Astrocyte of the spinal cord (primary cell): ENCODE measurements around the gene HOXC4.
"Not testable (repeated sequence)": the region's sequence is repeated elsewhere in the genome, so short reads cannot be mapped to it uniquely, and the experiment has no call there.

Experiments used
- DNase-seq: peaks from one replicate; pipeline ENCODE4 v3.0.0; 2011; ENCODE audit warnings: low read depth, low spot score
- H3K4me3 ChIP-seq: 2 replicates; pipeline ENCODE4 v1.5.1; 2011; ENCODE audit warnings: low read depth, mild to moderate bottlenecking, low read length, moderate library complexity
- in situ Hi-C: cut with HindIII; loops from 2 replicates; pipeline ENCODE4 v1.10.0; 2017; ENCODE audit warnings: low sequenced_read_pairs
- TF ChIP-seq, protein P1 (sequence below): IDR thresholded peaks from 2 replicates; pipeline ENCODE4 v1.5.1; 2012; ENCODE audit warnings: low read depth, mild to moderate bottlenecking, low read length, inconsistent platforms

Gene HOXC4

DNA sequence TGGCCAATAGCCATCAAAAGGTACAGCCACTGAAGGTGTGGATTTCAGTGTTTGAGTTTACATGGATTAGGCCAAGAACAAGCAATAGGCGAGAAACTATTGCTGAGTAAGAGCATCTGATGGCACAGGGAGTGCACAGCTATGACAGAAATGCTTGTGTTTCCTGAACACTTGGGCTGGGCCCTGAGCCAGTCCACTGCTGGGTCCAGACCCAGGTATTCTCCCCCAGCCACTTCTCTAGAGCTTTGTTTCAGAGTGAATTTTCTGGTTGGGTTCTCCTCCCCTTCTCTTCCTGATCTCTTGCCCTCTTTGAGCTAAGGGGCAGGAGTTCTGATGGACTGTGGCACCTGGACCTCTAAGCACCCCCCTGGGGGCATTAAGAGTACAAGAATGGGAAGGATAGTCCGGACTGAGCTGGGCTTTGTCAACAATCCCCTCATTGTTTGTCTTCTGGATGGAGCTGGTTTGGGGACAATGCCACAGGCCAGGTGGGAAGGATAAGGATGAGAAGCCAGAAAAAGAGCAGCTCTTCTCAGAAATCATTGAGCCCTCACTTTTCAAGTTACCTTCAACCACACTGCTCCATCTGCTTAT is 12.4 kb upstream of the HOXC4 start:
- in situ Hi-C loops, result no loop called here
- TF ChIP-seq, protein P1, sequence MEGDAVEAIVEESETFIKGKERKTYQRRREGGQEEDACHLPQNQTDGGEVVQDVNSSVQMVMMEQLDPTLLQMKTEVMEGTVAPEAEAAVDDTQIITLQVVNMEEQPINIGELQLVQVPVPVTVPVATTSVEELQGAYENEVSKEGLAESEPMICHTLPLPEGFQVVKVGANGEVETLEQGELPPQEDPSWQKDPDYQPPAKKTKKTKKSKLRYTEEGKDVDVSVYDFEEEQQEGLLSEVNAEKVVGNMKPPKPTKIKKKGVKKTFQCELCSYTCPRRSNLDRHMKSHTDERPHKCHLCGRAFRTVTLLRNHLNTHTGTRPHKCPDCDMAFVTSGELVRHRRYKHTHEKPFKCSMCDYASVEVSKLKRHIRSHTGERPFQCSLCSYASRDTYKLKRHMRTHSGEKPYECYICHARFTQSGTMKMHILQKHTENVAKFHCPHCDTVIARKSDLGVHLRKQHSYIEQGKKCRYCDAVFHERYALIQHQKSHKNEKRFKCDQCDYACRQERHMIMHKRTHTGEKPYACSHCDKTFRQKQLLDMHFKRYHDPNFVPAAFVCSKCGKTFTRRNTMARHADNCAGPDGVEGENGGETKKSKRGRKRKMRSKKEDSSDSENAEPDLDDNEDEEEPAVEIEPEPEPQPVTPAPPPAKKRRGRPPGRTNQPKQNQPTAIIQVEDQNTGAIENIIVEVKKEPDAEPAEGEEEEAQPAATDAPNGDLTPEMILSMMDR, result no peak
- no peak overlapping the region for H3K4me3 ChIP-seq
- no peak for DNase-seq

DNA sequence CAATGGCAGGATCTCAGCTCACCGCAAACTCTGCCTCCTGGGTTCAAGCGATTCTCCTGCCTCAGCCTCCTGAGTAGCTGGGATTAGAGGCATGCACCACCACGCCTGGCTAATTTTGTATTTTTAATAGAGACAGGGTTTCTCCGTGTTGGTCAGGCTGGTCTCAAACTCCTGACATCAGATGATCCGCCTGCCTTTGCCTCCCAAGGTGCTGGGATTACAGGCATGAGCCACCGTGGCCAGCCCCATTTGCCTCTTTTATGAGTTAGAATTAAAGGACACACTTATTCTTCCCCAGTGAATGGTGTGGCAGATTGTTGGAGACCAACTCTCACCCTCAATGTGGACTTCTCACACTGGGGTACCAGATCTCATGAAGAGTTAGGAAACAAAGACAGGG is 11.6 kb upstream of the HOXC4 start:
- DNase-seq, H3K4me3 ChIP-seq, in situ Hi-C loops: not testable (repeated sequence)

DNA sequence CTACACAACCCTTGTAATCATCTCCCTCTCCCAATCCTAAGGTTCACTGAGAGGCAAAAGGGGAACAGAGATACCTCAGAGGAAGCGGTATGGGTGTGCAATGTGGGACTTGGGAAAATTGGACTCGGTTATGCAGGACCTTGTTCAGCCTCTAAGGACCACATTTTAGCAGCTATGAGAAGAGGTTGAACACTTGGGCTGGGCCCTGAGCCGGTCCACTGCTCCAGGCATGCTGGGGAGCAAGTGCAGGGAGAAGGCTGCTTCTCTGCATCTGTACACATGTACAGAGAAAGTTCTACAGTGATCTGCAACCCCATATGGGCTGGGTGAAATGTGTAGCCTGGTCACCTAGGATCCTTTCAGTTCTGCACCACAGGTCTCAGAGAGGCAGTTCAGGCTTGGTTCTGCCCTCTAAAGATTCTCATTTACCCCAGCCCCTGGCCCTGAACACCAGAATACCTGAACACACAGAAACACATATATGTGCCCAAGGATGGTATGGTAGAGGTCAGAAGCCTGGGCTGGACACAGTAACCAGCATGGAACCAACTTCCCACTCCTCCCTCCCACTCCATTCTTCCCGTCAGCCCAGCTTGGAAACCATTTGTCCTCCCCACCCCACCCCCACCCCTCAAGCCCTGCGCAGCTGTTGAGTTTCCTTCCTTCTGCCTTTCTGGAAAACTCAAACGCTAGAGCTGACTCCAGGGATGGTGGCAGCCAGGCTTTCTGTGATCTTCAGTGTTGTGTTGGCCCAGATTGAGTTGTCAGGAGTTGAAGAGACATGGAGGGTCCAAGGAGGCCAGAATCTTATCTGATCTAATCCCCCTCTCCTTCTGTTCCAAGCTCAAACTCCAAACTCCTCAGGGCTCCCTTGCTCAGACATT is 10.4 kb upstream of the HOXC4 start:
- H3K4me3 ChIP-seq, result no peak overlapping the region
- no peak for DNase-seq
- in situ Hi-C loops, result no loop called here
- TF ChIP-seq, protein P1, result no peak

DNA sequence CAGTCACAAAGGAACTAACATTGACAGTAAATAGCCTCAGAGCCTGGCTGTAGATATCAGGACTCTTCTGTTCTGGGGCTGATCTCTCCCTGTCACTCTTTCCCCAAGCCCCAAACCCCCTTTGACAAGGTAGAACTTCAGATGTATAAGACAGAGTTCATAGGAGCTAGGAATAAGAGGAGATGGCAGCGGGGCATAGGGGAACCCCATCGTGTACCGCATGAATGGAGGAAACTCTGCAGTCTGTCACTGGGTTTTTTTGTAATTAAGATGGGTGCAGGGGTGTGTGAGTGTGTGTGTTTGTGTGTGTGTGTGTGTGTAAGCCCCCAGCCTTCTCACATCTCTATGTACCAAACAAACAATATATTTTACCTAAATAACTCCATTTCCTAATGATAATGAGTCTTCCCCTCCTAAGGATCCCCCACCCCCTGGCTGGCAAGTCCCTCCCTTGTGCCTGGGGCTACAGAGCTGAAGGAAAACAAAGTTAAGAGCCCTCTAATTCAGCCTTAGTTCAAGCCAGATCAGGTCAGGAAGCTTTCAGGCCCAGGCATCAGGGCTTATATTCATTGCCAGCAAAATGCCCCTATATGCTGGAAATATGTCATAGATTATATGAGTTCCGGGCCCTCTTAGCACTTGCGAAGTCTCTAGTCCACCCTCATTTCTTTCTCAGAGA is 9.1 kb upstream of the HOXC4 start:
- TF ChIP-seq, protein P1, result no peak
- H3K4me3 ChIP-seq, result no peak overlapping the region
- no peak for DNase-seq
- in situ Hi-C loops, result no loop called here

DNA sequence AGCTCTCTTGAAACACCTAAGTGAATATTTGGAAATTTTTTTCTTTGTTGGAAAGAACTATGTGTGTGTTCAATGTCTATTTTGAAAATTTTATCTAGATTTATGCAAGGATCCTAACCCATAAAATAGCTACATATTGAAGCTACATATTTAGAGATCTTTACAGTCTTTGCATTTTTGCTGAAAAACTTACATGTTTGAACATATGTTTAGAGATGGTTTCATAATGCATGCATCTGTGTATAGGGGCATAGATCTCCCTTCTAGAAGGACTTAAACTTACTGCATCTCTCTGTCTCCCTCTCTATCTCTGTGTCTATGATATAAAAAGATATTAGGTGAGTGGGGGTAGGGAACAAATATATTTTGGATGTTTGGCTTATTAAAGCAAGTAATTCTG is 8.2 kb upstream of the HOXC4 start:
- no peak overlapping the region for H3K4me3 ChIP-seq
- DNase-seq, result no peak
- in situ Hi-C loops, result no loop called here

DNA sequence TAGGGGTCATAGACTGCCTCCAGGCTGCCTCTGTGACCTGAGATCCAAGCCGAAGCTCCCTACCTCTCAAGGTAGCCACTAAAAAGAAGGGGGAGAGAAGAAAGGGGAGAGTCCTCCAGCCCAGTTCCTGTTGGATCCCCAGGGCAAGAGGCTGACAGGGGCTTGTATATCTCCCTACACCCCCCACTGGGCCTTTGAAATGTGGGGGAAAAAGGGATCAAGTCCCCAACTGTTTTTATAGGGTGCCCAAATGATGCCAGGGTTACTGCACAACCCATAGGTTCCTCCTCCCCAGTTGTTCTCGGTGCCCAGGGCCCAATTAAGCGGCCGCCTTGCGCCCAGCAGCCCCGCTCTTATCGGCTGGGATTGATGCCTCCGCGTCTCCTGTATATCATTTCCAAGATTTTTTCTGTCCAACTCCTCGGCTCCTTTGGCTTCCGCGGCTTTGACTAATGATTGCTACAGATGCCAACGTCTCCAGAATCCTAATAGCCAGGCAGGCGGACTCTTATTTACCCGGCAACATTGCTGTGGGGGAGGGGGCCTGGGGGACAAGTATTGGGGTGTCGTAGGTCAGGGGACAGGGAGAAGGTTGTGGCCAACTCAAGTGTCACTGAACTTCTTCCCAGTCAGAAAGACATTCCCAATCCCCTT is 7.6 kb upstream of the HOXC4 start:
- TF ChIP-seq, protein P1, result no peak
- peak overlapping the region; percentile 30 for H3K4me3 ChIP-seq
- in situ Hi-C loops, result no loop called here
- DNase-seq, result no peak

More for the DNA sequence above, 8.2 kb upstream of the HOXC4 start:
- TF ChIP-seq, protein P1, result no peak

DNA sequence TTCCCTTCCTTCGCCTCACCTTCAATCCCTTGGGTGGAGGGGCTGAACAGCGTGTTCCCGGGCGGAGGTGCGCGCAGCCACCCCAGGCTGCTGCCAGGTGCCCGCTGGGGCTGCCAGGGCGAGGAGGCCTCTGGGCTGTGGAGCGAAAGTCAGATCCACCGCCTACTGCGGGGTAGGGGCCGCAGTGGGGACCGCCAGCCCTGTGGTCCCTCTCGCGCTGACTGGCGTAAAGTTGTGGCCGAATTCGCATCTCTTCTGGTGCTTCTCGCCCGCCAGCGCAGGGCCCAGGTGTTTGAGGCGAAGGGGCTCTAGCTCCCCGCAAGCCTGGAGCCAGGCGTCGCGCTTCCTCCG is 6.9 kb upstream of the HOXC4 start:
- H3K4me3 ChIP-seq, result peak overlapping the region; percentile 30
- TF ChIP-seq, protein P1, result no peak
- in situ Hi-C loops, result no loop called here
- no peak for DNase-seq
